ENCODE data around the gene ITGB7.
A peak's percentile ranks its signal among the peaks of the same experiment; 100 is the strongest.

The ITGB7 gene

GRCh38 chr12:53224061-53224896 lies 17.2 kb upstream of the ITGB7 start:
- DNase-seq: no peak
- no peaks in the 10 kb centered on the region for H3K9me3 Mint-ChIP-seq
- peaks cover 73% of the 10 kb centered on the region for H3K4me1 Mint-ChIP-seq (ENCODE audit: low read depth)
- H3K36me3 Mint-ChIP-seq (ENCODE audit: low read depth): peaks cover 13% of the 10 kb centered on the region
- H3K4me3 Mint-ChIP-seq: peak overlapping the region; percentile 48
- peak overlapping the region; percentile 84 for H3K27ac Mint-ChIP-seq
- H3K27me3 Mint-ChIP-seq: no peaks in the 10 kb centered on the region

- Mint-ChIP-seq H3K27me3 (no peaks in the 10 kb centered on the region), H3K4me1 (ENCODE audit: low read depth) (peaks cover 73% of the 10 kb centered on the region), H3K4me3 (peak overlapping the region; percentile 69), H3K36me3 (ENCODE audit: low read depth) (peaks cover 18% of the 10 kb centered on the region), H3K27ac (peak overlapping the region; percentile 84), H3K9me3 (no peaks in the 10 kb centered on the region)
- DNase-seq: peak; percentile 57
Observed at GRCh38 chr12:53223389-53224060, 16.5 kb upstream of the ITGB7 start.

DNA sequence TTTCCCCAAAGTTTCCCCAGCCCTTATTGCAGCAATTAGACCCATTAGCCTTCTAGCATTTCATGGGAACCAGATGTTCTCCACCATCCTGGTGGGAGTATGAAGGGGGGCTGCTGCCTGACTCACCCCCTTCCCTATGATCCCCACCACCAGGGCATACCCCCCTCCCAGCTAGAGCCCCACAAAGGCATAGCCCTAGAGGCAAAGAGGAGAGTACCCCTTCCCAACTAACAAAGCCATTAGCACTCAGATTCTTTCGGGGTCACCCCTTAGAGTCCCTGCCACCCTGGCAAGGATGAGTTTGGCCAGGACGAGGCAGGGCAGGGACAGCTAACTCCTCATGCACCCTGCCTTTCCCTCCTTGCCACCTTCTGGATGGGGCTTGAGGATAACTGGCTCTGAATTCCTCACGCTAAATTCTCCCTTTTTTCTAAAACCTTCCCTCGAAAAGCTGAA lies 15.8 kb upstream of the ITGB7 start:
- Mint-ChIP-seq H3K36me3 (ENCODE audit: low read depth) (peaks cover 20% of the 10 kb centered on the region), H3K4me3 (peak overlapping the region; percentile 69), H3K9me3 (no peaks in the 10 kb centered on the region), H3K27me3 (no peaks in the 10 kb centered on the region), H3K4me1 (ENCODE audit: low read depth) (peaks cover 73% of the 10 kb centered on the region), H3K27ac (peak overlapping the region; percentile 68)
- no peak for DNase-seq

GRCh38 chr12:53222170-53222721 lies 15.2 kb upstream of the ITGB7 start:
- Mint-ChIP-seq H3K27me3 (no peaks in the 10 kb centered on the region), H3K27ac (peak overlapping the region; percentile 83), H3K4me3 (peak overlapping the region; percentile 69), H3K9me3 (no peaks in the 10 kb centered on the region), H3K4me1 (ENCODE audit: low read depth) (peaks cover 77% of the 10 kb centered on the region), H3K36me3 (ENCODE audit: low read depth) (peaks cover 20% of the 10 kb centered on the region)
- no peak for DNase-seq

DNA sequence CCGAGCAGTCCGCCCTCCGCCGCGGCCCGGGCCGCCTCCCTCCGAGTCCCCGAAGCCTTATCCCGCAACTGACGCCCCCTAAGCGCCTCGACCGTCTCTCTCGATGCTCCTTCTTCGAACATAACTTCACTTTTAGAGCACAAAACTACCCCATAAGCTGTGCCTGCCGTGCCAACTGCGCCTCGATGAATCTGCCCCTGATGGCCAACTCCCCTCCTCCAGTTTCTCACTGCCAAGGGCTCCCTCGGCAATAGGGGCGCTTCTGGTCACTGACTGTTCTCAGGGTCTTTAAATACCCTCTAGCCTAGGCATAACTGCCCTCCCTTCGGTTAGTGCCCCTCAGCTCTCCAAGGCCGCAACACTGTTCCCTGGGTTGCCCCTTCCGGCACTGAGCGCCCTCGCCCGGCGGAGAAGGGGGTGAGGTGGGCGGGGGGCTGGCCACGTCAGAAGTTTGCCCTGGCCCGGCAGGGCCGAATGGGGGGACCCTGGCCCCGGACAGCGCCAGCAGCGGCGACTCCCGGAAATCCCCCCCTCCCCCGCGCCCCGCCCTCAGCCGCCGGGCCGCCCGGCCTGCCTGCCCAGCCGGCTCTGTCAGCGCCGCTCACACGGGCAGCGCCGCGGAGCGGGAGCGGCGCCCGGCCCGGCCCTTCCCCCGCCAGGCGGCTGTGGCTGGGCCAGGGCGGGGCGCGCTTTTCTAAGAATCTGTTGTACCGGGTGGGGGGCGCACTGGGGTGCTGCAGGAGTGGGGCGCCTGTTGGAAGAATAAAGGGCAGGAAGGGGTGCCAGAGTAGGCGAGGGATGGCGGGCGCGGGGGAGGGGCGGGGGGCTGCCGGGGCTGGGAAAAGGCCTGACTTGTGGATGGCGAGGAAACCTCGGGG lies 14.4 kb upstream of the ITGB7 start:
- no peaks in the 10 kb centered on the region for H3K27me3 Mint-ChIP-seq
- peak overlapping the region; percentile 89 for H3K4me3 Mint-ChIP-seq
- H3K9me3 Mint-ChIP-seq: no peaks in the 10 kb centered on the region
- H3K27ac Mint-ChIP-seq: peak overlapping the region; percentile 91
- H3K4me1 Mint-ChIP-seq (ENCODE audit: low read depth): peaks cover 80% of the 10 kb centered on the region
- H3K36me3 Mint-ChIP-seq (ENCODE audit: low read depth): peaks cover 16% of the 10 kb centered on the region
- DNase-seq: peak; percentile 85

DNA sequence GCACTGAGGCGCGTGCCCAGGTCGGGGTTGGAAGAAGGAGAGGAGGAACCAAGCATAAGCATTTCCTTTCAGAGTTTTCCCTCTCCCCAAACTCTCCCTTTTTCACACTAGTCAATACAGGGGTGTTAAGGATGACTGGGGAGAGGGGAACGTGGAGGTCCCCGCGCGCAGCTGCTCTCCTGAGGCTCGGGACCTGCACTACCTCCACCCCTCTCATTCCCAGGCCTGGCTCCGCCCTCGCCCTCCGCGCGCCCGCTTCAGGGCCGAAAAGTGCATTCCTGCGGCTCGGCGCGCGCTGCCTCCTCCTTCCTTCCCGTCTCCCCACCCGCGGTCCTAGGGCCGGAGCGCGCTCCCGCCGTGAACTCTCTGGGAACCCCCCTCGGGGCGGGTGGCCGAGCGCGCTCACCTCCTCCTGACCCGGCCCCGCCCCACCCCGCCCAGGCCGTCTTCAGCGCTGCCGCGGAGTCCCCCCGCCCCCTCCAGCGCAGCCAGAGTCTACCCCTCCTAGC lies 13.7 kb upstream of the ITGB7 start:
- H3K4me1 Mint-ChIP-seq (ENCODE audit: low read depth): peaks cover 84% of the 10 kb centered on the region
- H3K27me3 Mint-ChIP-seq: no peaks in the 10 kb centered on the region
- no peaks in the 10 kb centered on the region for H3K9me3 Mint-ChIP-seq
- peak overlapping the region; percentile 89 for H3K4me3 Mint-ChIP-seq
- H3K27ac Mint-ChIP-seq: peak overlapping the region; percentile 91
- H3K36me3 Mint-ChIP-seq (ENCODE audit: low read depth): peaks cover 20% of the 10 kb centered on the region
- no peak for DNase-seq

DNA sequence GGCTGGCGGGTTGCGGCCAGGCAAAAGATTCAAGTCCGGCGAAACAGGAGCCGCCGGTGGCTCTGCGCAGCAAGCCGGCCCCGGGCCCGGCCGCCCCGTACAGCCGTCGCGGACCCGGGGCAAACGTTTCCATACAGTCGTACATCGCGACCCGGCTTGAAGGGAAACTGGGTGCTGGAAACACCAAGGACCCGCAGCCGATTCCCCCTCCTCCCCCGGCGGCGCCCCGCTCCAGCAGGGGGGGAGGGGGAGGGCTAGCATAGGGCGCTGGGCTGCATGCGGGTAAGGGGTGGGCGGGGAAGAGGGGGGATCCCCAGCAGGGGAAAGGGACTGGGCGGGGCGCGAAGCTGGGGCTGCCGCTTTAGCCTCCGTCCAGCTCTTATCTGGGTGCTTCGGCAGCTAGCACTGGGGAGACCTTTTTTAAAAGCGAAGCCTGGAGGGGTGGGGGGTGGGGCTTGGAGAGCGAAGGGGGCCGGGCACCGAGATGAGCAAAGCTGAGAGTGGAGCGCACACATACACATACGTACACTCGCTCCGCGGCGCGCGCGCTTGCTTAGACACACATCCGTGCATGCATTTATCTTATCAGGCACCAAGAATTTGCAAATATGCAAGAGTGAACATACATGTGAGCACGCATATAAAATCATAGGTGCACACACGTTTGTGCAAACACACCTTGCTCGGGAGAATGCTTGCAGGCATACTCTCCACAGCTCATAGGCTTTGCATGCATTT lies 13.1 kb upstream of the ITGB7 start:
- DNase-seq: peak; percentile 84
- Mint-ChIP-seq H3K4me3 (peak overlapping the region; percentile 89), H3K27ac (peak overlapping the region; percentile 96), H3K9me3 (no peaks in the 10 kb centered on the region), H3K4me1 (ENCODE audit: low read depth) (peaks cover 84% of the 10 kb centered on the region), H3K36me3 (ENCODE audit: low read depth) (peaks cover 25% of the 10 kb centered on the region), H3K27me3 (no peaks in the 10 kb centered on the region)

DNA sequence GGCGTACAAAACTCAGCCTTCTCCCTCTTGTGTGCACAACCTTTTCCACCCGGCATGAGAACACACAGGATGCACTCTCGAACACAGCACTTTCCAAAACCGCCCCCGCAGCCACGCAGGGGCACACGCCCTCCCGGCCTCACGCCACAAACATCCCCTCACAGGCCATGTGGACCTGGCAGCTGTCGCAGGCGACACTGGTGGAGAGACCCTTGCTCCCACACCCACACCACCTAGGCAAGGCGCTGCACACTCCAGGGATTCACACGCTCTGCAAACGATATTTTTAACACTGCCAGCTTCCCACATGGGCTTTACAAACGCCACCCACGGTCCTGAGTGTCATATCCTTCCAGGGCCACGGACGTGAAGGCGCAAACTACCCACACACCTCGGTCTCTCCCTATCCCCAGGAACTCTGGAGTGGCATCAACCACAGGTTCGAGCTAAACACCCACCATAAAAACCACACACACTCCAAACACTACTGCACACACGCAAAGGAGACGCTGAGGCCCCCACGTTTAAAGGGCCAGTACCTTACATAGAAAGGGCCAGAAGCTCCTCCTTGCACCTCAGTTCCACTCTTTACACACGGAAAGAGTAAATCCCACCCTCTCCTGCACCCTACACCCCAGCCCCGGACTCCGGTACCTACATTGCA lies 12.4 kb upstream of the ITGB7 start:
- H3K27me3 Mint-ChIP-seq: no peaks in the 10 kb centered on the region
- H3K27ac Mint-ChIP-seq: peak overlapping the region; percentile 96
- H3K4me3 Mint-ChIP-seq: peak overlapping the region; percentile 89
- DNase-seq: peak; percentile 84
- H3K9me3 Mint-ChIP-seq: no peaks in the 10 kb centered on the region
- peaks cover 80% of the 10 kb centered on the region for H3K4me1 Mint-ChIP-seq (ENCODE audit: low read depth)
- peaks cover 30% of the 10 kb centered on the region for H3K36me3 Mint-ChIP-seq (ENCODE audit: low read depth)

DNA sequence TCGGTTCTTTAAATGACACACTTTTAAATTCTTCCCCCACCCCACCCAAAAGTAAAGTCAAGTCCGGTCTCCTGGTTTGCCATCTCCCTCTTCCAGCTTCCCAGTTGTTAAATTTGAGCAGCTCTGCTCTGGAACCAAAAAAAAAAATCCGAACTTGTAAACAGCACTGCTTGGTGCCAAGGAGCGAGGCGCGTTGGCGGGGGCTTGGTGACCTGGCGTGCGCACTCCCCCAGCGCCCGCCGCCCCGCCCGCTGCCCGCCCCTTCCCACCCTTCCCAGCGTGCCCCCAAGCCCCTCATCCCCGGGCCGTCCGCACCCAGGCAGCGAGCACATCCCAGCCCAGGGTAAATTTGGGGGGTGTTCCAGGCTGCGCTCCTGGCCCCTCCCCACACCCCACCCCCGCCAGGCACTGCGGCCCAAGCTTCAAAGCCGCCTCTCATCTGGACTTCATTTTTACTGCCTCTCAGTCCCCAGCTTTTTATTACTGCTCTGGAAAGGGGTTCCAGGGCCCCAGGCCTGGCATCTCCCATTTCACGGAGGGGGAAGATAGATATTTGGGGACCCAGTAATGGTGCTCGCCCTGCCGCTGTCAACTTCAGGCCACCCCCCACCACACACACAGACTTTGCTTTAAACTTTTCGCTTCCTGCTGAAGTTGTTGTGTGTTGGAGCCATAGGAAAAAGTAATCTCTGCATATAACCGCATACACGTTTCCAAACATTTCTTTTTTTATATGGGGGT lies 11.7 kb upstream of the ITGB7 start:
- DNase-seq: peak; percentile 63
- peak overlapping the region; percentile 89 for H3K4me3 Mint-ChIP-seq
- peaks cover 37% of the 10 kb centered on the region for H3K36me3 Mint-ChIP-seq (ENCODE audit: low read depth)
- H3K9me3 Mint-ChIP-seq: no peaks in the 10 kb centered on the region
- H3K27me3 Mint-ChIP-seq: no peaks in the 10 kb centered on the region
- peak overlapping the region; percentile 96 for H3K27ac Mint-ChIP-seq
- H3K4me1 Mint-ChIP-seq (ENCODE audit: low read depth): peaks cover 80% of the 10 kb centered on the region

GRCh38 chr12:53217931-53218307 lies 10.9 kb upstream of the ITGB7 start:
- Mint-ChIP-seq H3K27me3 (no peaks in the 10 kb centered on the region), H3K4me3 (peak overlapping the region; percentile 89), H3K4me1 (ENCODE audit: low read depth) (peaks cover 81% of the 10 kb centered on the region), H3K27ac (peak overlapping the region; percentile 96), H3K36me3 (ENCODE audit: low read depth) (peaks cover 45% of the 10 kb centered on the region), H3K9me3 (no peaks in the 10 kb centered on the region)
- DNase-seq: no peak

- H3K4me1 Mint-ChIP-seq (ENCODE audit: low read depth): peaks cover 79% of the 10 kb centered on the region
- no peaks in the 10 kb centered on the region for H3K27me3 Mint-ChIP-seq
- peak; percentile 72 for DNase-seq
- H3K27ac Mint-ChIP-seq: peak overlapping the region; percentile 96
- peaks cover 51% of the 10 kb centered on the region for H3K36me3 Mint-ChIP-seq (ENCODE audit: low read depth)
- H3K4me3 Mint-ChIP-seq: peak overlapping the region; percentile 89
- H3K9me3 Mint-ChIP-seq: no peaks in the 10 kb centered on the region
Observed at GRCh38 chr12:53217051-53217930, 10.2 kb upstream of the ITGB7 start.

- Mint-ChIP-seq H3K27me3 (no peaks in the 10 kb centered on the region), H3K4me1 (ENCODE audit: low read depth) (peaks cover 77% of the 10 kb centered on the region), H3K9me3 (no peaks in the 10 kb centered on the region), H3K36me3 (ENCODE audit: low read depth) (peaks cover 68% of the 10 kb centered on the region), H3K4me3 (no peak overlapping the region), H3K27ac (peak overlapping the region; percentile 96)
- no peak for DNase-seq
Observed at GRCh38 chr12:53215497-53215896, 8.4 kb upstream of the ITGB7 start.

All from activated T-cell treated with anti-CD3 and anti-CD28 coated beads, Interleukin-2, amount 50 U/mL, for 24 hours (primary cell).